Fibroblast of skin of scalp (primary cell): ENCODE data around the gene ERCC6L. TPM values are rescaled to one million over a fixed set of nuclear protein-coding genes. Genes with fewer than 3 reads are reported as not detected.

ENCODE experiments used
- DNase-seq: peaks from one replicate; pipeline ENCODE4 v3.0.0-alpha.2; 2013
- polyA plus RNA-seq, 2 experiments: library from polyadenylated mRNA; unstranded; fragments of 120-200 nt; gene quantifications; one replicate each; pipeline ENCODE4 v1.2.1, GENCODE V29; 2013; ENCODE audit not compliant: insufficient read length in 2 of 2

Gene ERCC6L
- 3.1 TPM for polyA plus RNA-seq (2013, experiment 1 of 2; ENCODE audit: insufficient read length)
- 3.4 TPM for polyA plus RNA-seq (2013, experiment 2 of 2; ENCODE audit: insufficient read length)

- peak; percentile 86 for DNase-seq
Observed at GRCh38 chrX:72238721-72239475, at the start of gene ERCC6L. ERCC6L (minus strand) TSS chrX:72239027; CDS start chrX:72238911, 116 bp downstream.

DNA sequence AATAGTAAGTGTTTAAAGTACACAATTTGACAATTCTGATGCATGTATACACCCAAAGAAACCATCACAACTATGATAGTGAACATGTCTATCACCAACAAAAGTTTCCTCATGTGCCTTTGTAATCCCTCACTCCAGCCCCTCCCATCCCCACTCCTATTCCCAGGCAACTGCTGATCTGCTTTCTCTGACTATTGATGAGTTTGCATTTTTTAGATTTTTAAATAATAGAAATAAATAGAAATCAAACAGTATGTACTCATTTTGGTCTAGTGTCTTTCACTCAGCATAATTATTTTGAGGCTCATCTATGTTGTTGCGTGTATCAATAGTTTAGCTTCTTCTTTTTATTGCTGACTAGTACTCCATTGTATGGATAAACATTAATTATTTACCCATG is 43.5 kb upstream of the ERCC6L start:
- no peak for DNase-seq

- no peak for DNase-seq
Observed at GRCh38 chrX:72280321-72280845, 41.6 kb upstream of the ERCC6L start.

DNA sequence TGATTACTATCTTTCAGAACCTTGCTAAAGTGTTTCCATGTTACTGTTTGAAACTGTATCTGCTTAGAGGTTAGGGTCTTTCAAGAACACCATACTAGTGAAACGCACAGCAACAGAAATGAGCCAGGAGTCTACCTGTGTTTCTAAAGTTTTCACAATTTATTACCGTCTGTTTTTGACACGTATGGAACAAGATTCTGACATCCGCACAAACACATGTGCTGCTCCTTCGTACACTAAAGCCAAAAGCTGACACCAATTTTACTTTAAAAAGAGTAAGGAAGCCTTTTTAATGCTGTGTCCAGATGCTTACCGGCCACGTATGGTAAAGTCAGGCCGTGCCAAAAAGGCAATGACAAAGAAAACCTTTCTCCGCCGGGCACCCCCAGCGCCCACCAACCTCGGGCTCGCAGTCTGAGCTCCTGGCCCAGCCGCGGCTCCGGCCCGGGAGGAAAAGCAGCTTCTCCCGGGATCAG is 37.7 kb upstream of the ERCC6L start:
- no peak for DNase-seq

DNA sequence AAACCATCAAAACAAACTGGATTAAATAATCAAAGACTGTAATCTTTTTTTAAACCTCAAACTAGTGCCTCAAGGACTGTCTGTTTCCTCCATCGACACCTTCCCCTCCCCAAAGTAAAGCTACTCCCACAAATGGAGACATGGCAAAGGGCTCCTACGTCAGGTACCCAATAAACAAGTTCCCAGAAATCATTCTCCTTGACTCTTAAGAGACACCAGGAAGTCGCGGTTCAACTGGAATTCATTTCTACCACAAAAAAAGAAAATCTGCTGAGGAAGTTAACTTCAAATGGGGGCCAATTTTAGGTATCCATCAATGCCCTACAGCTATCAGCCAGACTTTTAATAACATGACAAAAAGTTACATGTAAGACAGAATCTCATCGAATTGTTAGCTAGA is 35.7 kb upstream of the ERCC6L start:
- no peak for DNase-seq

GRCh38 chrX:72273718-72274117 is 34.9 kb upstream of the ERCC6L start:
- no peak for DNase-seq

DNA sequence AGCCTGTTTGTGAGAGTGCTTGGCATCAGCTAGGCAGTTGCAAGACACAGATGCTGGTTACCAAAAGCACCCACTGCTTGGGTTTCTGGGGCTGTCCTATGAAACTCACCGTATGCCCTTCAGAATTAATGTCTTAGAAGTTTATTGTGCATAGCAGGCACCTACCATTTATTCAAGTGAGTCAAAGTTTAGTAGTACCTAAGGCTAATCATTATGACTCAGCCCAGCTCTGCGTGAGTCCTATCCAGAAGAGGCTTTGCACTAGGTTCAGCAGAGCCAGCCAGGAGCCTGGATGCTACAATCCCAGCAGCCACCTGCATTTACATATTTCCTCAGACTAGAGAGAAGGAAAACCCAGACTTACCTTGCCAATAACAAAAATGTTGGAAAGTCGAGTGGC is 34.0 kb upstream of the ERCC6L start:
- DNase-seq: no peak

GRCh38 chrX:72271812-72272211 is 33.0 kb upstream of the ERCC6L start:
- DNase-seq: no peak

DNA sequence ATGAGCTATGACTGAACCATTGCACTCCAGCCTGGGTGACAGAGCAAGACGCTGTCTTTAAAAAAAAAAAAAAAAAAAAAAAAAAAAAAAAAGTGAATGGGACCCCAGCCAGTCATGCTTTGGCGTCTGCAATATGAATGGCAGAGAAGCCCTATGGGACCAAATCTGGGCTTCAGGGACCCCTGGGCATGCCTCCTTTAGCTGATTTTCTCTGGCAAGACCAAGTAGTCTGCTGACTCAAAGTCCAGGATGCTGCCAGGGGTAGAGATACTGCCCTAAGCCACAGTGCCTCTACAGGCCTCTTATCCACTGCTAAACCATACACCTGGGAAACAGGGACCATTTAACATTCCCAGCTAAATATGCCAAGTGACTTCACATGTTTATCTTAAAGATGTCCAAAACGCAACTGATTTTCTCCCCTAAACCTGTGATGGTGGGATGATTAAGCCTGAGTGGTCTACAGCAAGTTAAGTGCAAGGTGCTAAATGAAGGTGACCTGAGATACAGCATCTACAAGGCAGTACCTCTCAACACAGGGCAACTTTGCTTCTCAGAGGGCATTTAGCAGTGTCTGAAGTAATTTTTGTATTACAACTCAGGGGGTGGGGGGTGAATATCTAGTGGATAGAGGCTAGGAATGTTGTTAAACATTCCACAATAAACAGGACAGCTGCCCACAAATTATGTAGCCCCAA is 32.4 kb upstream of the ERCC6L start:
- DNase-seq: no peak

DNA sequence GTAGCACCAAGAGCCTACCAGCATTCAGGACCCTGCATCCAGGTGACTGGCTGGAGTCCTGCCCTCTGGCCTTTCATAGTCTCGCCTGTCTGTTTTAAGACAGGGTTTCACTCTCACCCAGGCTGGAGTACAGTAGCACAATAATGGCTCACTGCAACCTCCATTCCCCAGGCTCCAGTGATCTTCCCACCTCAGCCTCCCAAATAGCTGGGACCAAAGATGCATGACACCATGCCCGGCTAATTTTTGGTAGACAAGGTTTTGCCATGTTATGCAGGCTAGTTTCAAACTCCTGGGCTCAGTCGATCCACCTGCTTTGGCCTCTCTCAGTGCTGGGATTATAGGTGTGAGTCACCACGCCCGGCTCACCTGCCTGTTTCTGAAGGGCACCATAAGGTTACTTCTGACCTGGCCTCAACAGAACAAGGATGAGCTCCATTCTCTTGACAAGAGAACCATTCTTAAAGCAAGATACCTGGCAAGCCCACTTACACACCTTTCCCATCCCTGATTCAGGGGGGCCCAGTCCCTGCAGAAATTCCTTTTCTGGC is 31.6 kb upstream of the ERCC6L start:
- DNase-seq: no peak

DNA sequence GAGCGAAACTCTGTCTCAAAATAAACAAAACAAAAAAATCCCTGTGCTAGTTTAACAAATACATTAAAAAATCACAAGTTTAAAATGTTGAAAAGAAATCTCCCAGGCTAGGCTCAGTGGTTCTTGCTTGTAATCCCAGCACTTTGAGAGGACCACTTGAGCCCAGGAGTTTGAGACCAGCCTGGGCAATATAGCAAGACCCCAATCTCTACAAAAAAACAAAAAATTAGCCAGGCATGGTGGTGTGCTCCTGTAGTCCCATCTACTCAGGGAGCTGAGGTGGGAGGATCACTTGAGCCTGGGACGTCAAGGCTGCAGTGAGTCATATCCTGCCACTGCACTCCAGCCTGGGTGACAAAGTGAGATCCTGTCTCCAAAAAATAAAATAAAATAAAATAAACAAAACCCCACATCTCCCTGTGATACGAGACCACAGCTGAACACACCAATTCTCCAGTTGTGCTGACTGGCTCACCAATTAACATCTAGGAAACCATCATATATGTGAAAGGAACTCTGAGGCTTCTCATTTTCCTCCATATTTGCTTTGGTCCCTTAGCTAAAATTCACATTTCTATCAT is 30.9 kb upstream of the ERCC6L start:
- peak; percentile 51 for DNase-seq

DNA sequence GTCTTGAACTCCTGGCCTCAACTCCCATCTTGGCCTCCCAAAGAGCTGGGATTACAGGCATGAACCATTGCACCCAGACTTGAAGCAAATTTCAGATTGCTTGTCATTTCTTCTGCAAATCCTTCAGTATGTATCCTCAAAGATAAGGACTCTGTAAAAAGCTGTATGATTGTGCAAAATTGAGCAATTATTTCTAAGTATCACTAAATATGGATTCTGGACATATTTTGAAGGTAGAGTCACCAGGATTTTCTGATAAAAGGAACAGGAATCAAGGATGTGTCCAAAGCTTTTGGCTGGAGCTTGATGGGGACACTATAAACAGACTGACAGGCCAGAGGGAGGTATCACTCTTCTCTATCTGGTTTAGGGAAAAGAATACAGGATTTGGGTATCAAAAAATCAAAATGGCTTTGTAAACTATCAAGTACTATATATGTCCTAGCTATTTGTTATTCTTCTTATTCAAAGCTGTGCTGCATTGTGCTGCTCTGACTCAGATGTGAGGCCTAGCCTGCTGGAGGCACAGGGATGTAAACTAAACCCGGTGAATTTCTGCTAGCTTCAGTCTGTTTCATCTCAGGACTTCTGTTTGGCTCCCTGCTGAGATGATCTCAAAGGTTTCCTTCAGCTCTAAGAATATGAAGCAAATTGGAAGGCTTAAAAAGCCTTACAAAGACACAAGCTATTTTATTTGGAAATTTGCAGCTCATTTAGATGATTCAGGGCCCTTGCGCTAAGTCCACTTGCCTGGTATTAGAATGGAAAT is 30.0 kb upstream of the ERCC6L start:
- peak; percentile 51 for DNase-seq

DNA sequence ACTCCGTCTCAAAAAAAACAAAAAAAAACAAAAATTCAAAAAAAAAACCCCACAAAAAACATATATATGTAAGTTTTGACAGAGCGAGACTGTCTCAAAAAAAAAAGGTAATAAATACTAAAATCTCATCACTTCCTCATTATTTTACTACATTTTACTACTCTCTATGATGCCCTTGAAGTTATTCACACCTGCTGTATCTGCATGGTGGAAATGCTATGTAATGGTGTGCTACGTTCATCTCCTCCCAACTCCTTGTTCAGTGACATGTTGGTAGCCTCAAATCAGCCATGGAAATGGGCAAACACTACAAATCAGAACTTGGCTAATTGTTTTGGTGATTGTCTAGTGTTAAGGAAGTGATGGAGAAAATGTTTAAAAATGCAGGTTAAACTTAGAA is 26.4 kb upstream of the ERCC6L start:
- DNase-seq: no peak

DNA sequence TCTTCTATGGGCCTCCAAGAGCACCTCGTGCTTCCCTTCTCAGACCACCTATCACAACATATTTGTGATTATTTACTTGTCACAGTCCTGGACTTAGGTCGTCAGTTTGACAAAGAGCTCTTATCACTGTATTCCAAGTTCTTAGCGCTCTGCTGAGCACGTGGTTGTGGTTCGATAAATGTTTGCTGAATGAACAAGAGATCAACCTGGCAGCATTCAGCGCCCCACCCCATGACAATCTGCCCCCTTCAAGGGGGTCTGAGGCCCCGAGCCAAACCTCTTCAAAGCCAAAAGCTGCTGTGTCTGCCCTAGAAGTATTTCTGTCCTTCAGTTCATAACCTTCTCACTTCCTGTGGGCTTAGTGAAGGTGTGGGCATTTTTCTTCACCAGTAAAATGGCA is 23.2 kb upstream of the ERCC6L start:
- no peak for DNase-seq

GRCh38 chrX:72260448-72260847 is 21.6 kb upstream of the ERCC6L start:
- no peak for DNase-seq

GRCh38 chrX:72258174-72258573 is 19.3 kb upstream of the ERCC6L start:
- peak; percentile 85 for DNase-seq

DNA sequence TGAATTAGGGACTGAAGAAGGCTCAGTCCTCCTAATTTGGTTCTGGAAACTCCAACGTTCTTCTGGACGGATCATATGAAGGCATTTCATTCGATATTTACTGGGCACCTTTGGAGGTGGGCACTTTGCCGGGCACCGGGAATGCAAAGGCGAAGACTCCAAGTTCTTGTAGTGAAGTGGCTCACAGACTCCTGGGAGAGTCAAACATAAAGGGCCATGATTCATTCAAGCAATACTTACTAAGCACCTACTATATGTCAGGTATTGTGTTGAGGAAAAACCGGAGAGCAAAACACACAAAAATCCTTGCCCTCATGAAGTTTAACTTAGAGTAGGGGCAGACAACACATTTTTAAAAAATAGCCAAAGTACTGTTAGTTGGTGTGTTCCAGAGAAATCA is 17.0 kb upstream of the ERCC6L start:
- DNase-seq: no peak

GRCh38 chrX:72255445-72255844 is 16.6 kb upstream of the ERCC6L start:
- DNase-seq: no peak

DNA sequence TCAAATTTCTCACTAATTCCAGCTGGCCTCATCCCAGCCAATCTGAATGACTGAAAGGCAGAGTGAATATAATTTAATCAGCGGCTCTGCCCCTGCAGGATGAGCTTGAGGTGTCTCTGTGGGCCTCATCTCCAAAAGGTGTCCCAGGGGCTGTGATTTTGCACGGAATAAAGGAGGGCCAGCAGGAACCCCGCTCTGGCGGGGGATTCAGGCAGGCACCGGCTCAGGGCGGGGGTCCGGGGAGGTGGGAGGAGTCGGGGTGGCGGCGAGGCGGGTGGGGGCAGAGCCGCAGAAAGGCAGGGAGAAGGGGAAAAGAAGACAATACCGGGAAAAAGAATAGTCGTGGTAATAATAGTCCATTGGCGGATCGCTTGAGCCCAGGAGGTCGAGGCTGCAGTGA is 16.0 kb upstream of the ERCC6L start:
- no peak for DNase-seq

DNA sequence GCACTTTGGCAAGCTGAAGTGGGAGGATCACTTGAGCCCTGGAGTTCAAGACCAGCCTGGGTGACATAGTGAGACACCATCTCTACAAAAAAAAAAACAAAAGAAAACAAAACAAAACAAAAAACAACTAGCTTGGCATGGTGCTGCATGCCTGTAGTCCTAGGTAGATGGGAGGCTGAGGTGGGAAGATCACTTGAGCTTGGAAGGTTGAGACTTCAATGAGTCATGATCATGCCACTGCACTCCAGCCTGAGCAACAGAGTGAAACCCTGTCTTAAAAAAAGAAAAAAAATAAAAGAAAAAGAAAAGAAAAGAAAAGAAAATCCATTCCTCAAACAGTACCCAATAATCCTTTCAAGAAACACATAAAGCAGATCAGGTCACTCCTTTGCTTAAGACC is 14.9 kb upstream of the ERCC6L start:
- no peak for DNase-seq

DNA sequence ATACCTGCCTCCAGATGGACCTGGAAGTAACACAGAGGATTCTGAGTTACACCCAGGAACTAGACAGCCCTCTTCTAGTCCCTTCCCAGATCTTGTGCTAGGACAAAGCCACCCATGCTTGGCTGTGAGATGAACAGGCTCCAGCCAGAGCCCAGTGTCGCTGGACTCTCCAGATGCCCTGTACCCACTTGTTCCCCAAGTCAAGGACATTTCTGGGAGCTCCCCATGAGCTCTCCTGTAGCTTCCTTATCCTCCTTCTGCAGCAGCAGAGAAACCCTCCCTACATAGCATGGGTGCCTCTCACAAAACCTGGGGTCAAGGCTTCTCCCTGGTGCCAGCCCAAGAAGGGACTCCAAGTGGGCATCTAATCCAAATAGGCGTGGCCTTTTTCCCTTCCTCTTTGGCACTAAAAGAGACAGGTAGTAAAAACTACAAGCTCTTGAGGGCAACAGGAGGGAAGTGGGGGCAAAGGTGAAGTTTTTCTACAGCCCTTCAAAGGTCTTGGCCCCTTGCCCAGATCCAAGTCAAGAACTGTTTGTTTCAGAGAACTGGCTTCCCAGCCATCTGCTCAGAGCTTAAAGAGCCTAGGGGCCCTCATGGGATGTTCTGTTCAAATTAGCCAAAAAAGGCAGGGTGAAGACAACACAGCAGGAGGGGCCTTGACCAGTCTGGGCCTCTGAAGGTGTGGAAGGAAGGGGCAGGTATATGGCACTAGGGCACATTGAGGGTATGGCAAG is 8.5 kb upstream of the ERCC6L start:
- no peak for DNase-seq
